ENCODE data around the gene EMILIN2.
"Not testable (repeated sequence)": the region's sequence is repeated elsewhere in the genome, so short reads cannot be mapped to it uniquely, and the experiment has no call there.

Gene EMILIN2

GRCh38 chr18:2847317-2848246 lies 776 bp downstream of the EMILIN2 start:
- no peak for DNase-seq

GRCh38 chr18:2848247-2849246 lies 1.7 kb downstream of the EMILIN2 start:
- DNase-seq = no peak

GRCh38 chr18:2850816-2851215 lies 4.0 kb downstream of the EMILIN2 start:
- no peak for DNase-seq

- DNase-seq = no peak
Observed at GRCh38 chr18:2851771-2852170, 5.0 kb downstream of the EMILIN2 start.

- DNase-seq = not testable (repeated sequence)
Observed at GRCh38 chr18:2852460-2852859, 5.7 kb downstream of the EMILIN2 start.

- no peak for DNase-seq
Observed at GRCh38 chr18:2853173-2853925, 6.5 kb downstream of the EMILIN2 start.

- DNase-seq = peak; percentile 33
Observed at GRCh38 chr18:2853926-2854664, 7.3 kb downstream of the EMILIN2 start.

GRCh38 chr18:2854875-2855274 lies 8.1 kb downstream of the EMILIN2 start:
- no peak for DNase-seq

GRCh38 chr18:2855560-2856350 lies 8.9 kb downstream of the EMILIN2 start:
- no peak for DNase-seq

GRCh38 chr18:2856547-2857170 lies 9.9 kb downstream of the EMILIN2 start:
- no peak for DNase-seq

GRCh38 chr18:2857491-2858131 lies 10.8 kb downstream of the EMILIN2 start:
- peak; percentile 64 for DNase-seq

GRCh38 chr18:2860397-2860796 lies 13.6 kb downstream of the EMILIN2 start:
- not testable (repeated sequence) for DNase-seq

- DNase-seq = not testable (repeated sequence)
Observed at GRCh38 chr18:2863997-2864396, 17.2 kb downstream of the EMILIN2 start.

- DNase-seq = not testable (repeated sequence)
Observed at GRCh38 chr18:2866465-2866864, 19.7 kb downstream of the EMILIN2 start.

- DNase-seq = no peak
Observed at GRCh38 chr18:2869207-2869606, 22.4 kb downstream of the EMILIN2 start.

- no peak for DNase-seq
Observed at GRCh38 chr18:2871111-2871720, 24.4 kb downstream of the EMILIN2 start.

- no peak for DNase-seq
Observed at GRCh38 chr18:2872095-2872494, 25.3 kb downstream of the EMILIN2 start.

GRCh38 chr18:2874765-2875164 lies 28.0 kb downstream of the EMILIN2 start:
- DNase-seq = no peak

- DNase-seq = no peak
Observed at GRCh38 chr18:2878656-2879330, 32.0 kb downstream of the EMILIN2 start.

Data from NCI-H226 (cell line).